H1 (cell line): Measurements from ENCODE around the gene SLCO4A1. TPM values are rescaled to one million over a fixed set of nuclear protein-coding genes. Genes with fewer than 3 reads are reported as not detected.

Experiments
- CTCF ChIA-PET: fragments of 300-600 bp; sonication (Branson Sonifier 250); formaldehyde crosslinking; loops from one replicate; lab custom pipeline; 2021; ENCODE audit not compliant: partially characterized antibody; lab: Charles Lee
- POLR2A ChIA-PET: fragments of 300-600 bp; sonication (Branson Sonifier 250); formaldehyde crosslinking; loops from one replicate; lab custom pipeline; 2021; ENCODE audit warnings: inconsistent platforms; ENCODE audit not compliant: partially characterized antibody; lab: Charles Lee
- DNase-seq, 2 experiments: peaks; one replicate each; pipeline versions ENCODE4 v3.0.0 to v3.0.0-alpha.2; 2010 to 2022; ENCODE audit warnings: low spot score in 2 of 2, low read depth in 1 of 2, mixed read lengths in 1 of 2
- FAIRE-seq: peaks from 2 replicates; lab custom pipeline; 2011; peaks lifted over from hg19 to GRCh38; lab: Jason Lieb, UNC
- H2AFZ ChIP-seq: 2 replicates; pipeline ENCODE4 v1.8.1; 2012; ENCODE audit warnings: low read length, inconsistent platforms
- H2AK5ac ChIP-seq: 2 replicates; pipeline ENCODE4 v1.6.1; 2013; ENCODE audit warnings: low read depth, low read length
- H2BK120ac ChIP-seq: replicated peaks from 2 replicates; pipeline ENCODE3; 2013; ENCODE audit warnings: low read depth, low read length, inconsistent platforms
- H2BK12ac ChIP-seq: 2 replicates; pipeline ENCODE4 v1.6.1; 2013; ENCODE audit warnings: low read depth, low read length
- H2BK15ac ChIP-seq: 2 replicates; pipeline ENCODE4 v1.6.1; 2013; ENCODE audit warnings: low read length
- H2BK20ac ChIP-seq: 2 replicates; pipeline ENCODE4 v1.6.1; 2013; ENCODE audit warnings: low read length
- H2BK5ac ChIP-seq: 2 replicates; pipeline ENCODE4 v1.6.1; 2013; ENCODE audit warnings: low read depth, low read length
- H3K14ac ChIP-seq: 2 replicates; pipeline ENCODE4 v1.6.1; 2013; ENCODE audit warnings: inconsistent platforms; ENCODE audit not compliant: insufficient read length
- H3K18ac ChIP-seq: 2 replicates; pipeline ENCODE4 v1.6.1; 2013; ENCODE audit warnings: low read length; ENCODE audit errors: extremely low read depth
- H3K23ac ChIP-seq: 2 replicates; pipeline ENCODE4 v1.6.1; 2013; ENCODE audit warnings: inconsistent platforms; ENCODE audit not compliant: insufficient read length
- H3K23me2 ChIP-seq: 2 replicates; pipeline ENCODE4 v1.6.1; 2013; ENCODE audit warnings: low read depth, low read length
- H3K27ac ChIP-seq: 2 replicates; pipeline ENCODE4 v1.6.1; 2011; ENCODE audit warnings: low read depth, low read length, inconsistent platforms
- H3K27me3 ChIP-seq, 4 experiments: replicated peaks in 1 of 4; 1 replicate in 1 of 4; 2 replicates in 3 of 4; pipeline versions ENCODE4 v1.6.1 to v1.8.1; 2011 to 2013; ENCODE audit warnings: low read length in 3 of 4, mild to moderate bottlenecking in 3 of 4, inconsistent platforms in 2 of 4, mixed read lengths in 2 of 4, moderate library complexity in 1 of 4; ENCODE audit not compliant: control insufficient read depth in 3 of 4, insufficient read depth in 3 of 4; ENCODE audit errors: extremely low read depth in 1 of 4
- H3K36me3 ChIP-seq, 4 experiments: 2 replicates each; pipeline versions ENCODE4 v1.6.1 to v1.8.1; 2011 to 2013; ENCODE audit warnings: mild to moderate bottlenecking in 4 of 4, low read length in 3 of 4, moderate library complexity in 2 of 4, control low read depth in 1 of 4, inconsistent platforms in 1 of 4; ENCODE audit not compliant: insufficient read depth in 4 of 4, control insufficient read depth in 2 of 4
- H3K4ac ChIP-seq: replicated peaks from 2 replicates; pipeline ENCODE3; 2013; ENCODE audit warnings: low read length, low read depth, mixed read lengths, inconsistent platforms; ENCODE audit not compliant: insufficient read length
- H3K4me1 ChIP-seq, 4 experiments: replicated peaks in 1 of 4; 1 replicate in 1 of 4; 2 replicates in 3 of 4; pipeline versions ENCODE4 v1.6.1 to v1.8.1; 2011 to 2013; ENCODE audit warnings: low read length in 3 of 4, inconsistent platforms in 2 of 4, mixed read lengths in 1 of 4; ENCODE audit not compliant: insufficient read depth in 4 of 4, control insufficient read depth in 3 of 4
- H3K4me2 ChIP-seq, 2 experiments: 2 replicates each; pipeline versions ENCODE4 v1.6.1 to v1.8.1; 2011 to 2013; ENCODE audit warnings: low read depth in 2 of 2, low read length in 2 of 2, control low read depth in 1 of 2, inconsistent platforms in 1 of 2, mild to moderate bottlenecking in 1 of 2; ENCODE audit not compliant: insufficient read depth in 1 of 2
- H3K4me3 ChIP-seq, 4 experiments: fragments of 200-600, 300-600 bp in 1 of 4; sonication (generic), shearing (Covaris generic), sonication (Bioruptor Twin) in 1 of 4; 2 replicates each; pipeline versions ENCODE4 v1.5.1 to v1.8.1; 2011 to 2016; ENCODE audit warnings: low read length in 4 of 4, low read depth in 3 of 4, control low read depth in 2 of 4, inconsistent platforms in 2 of 4, mild to moderate bottlenecking in 2 of 4, mixed read lengths in 1 of 4, moderate library complexity in 1 of 4; ENCODE audit not compliant: insufficient read depth in 2 of 4; ENCODE audit errors: extremely low read depth in 1 of 4
- H3K56ac ChIP-seq: replicated peaks from 2 replicates; pipeline ENCODE3; 2013; ENCODE audit warnings: low read depth, mild to moderate bottlenecking, mixed read lengths, low read length, inconsistent platforms; ENCODE audit not compliant: insufficient read length
- H3K79me1 ChIP-seq: 2 replicates; pipeline ENCODE4 v1.6.1; 2013; ENCODE audit warnings: low read depth, low read length, control low read depth
- H3K79me2 ChIP-seq, 2 experiments: 2 replicates each; pipeline versions ENCODE4 v1.6.1 to v1.8.1; 2012 to 2013; ENCODE audit warnings: low read length in 2 of 2, mild to moderate bottlenecking in 2 of 2, inconsistent platforms in 1 of 2; ENCODE audit not compliant: insufficient read depth in 2 of 2, control insufficient read depth in 1 of 2
- H3K9ac ChIP-seq, 4 experiments: replicated peaks in 1 of 4; 1 replicate in 1 of 4; 2 replicates in 3 of 4; pipeline versions ENCODE4 v1.6.1 to v1.8.1; 2011 to 2013; ENCODE audit warnings: low read depth in 3 of 4, low read length in 3 of 4, control low read depth in 2 of 4, mild to moderate bottlenecking in 2 of 4, moderate library complexity in 2 of 4, inconsistent platforms in 1 of 4; ENCODE audit errors: extremely low read depth in 1 of 4
- H3K9me3 ChIP-seq, 2 experiments: 2 replicates each; pipeline versions ENCODE4 v1.6.1 to v1.8.1; 2012 to 2013; ENCODE audit warnings: mild to moderate bottlenecking in 2 of 2, moderate library complexity in 2 of 2, control low read depth in 1 of 2, inconsistent platforms in 1 of 2, low read depth in 1 of 2, low read length in 1 of 2, mixed read lengths in 1 of 2; ENCODE audit not compliant: insufficient read depth in 2 of 2
- H4K20me1 ChIP-seq, 2 experiments: replicated peaks in 1 of 2; 2 replicates each; pipeline versions ENCODE3 to v1.8.1; 2011 to 2013; ENCODE audit warnings: inconsistent platforms in 2 of 2, low read length in 2 of 2, mild to moderate bottlenecking in 1 of 2; ENCODE audit not compliant: insufficient read depth in 2 of 2, control insufficient read depth in 1 of 2
- H4K5ac ChIP-seq: 2 replicates; pipeline ENCODE4 v1.6.1; 2013; ENCODE audit warnings: low read length, low read depth, mixed read lengths, inconsistent platforms; ENCODE audit not compliant: insufficient read length
- H4K8ac ChIP-seq: 2 replicates; pipeline ENCODE4 v1.8.0; 2013; ENCODE audit warnings: mild to moderate bottlenecking, moderate library complexity, low read length, inconsistent platforms; ENCODE audit not compliant: insufficient read depth; ENCODE audit errors: extremely low read depth
- H4K91ac ChIP-seq: replicated peaks from 2 replicates; pipeline ENCODE3; 2013; ENCODE audit warnings: low read length, mixed read lengths, inconsistent platforms; ENCODE audit not compliant: insufficient read length
- BCL11A ChIP-seq, 2 experiments: IDR thresholded peaks; one replicate each; pipeline ENCODE4 v1.6.1; 2011; ENCODE audit warnings: low read depth in 2 of 2, low read length in 2 of 2, mild to moderate bottlenecking in 2 of 2
- GTF2F1 ChIP-seq: IDR thresholded peaks from 2 replicates; pipeline ENCODE4 v1.6.1; 2012; ENCODE audit warnings: low read depth, low read length, improper control_type of control experiment, borderline replicate concordance
- HDAC6 ChIP-seq: IDR thresholded peaks from one replicate; pipeline ENCODE4 v1.7.1; 2012; ENCODE audit warnings: low read depth, mild to moderate bottlenecking, inconsistent platforms, low read length, moderate library complexity
- KDM1A ChIP-seq: fragments of 200-600, 300-600 bp; sonication (generic); IDR thresholded peaks from 2 replicates; pipeline ENCODE4 v1.7.1; 2016; ENCODE audit warnings: mild to moderate bottlenecking, low read length, borderline replicate concordance
- KDM5A ChIP-seq: fragments of 200-600 bp; IDR thresholded peaks from 2 replicates; pipeline ENCODE4 v1.7.1; 2012; ENCODE audit warnings: mild to moderate bottlenecking, low read length, inconsistent platforms, mixed read lengths
- MAFK ChIP-seq: IDR thresholded peaks from 2 replicates; pipeline ENCODE4 v1.6.1; 2012; ENCODE audit warnings: low read depth, mild to moderate bottlenecking, improper control_type of control experiment, low read length
- PHF8 ChIP-seq: fragments of 200-600 bp; sonication (generic); conservative IDR thresholded peaks from 2 replicates; pipeline ENCODE4 v1.7.1; 2012; ENCODE audit warnings: low read depth, mild to moderate bottlenecking, inconsistent platforms, low read length, moderate library complexity
- RFX5 ChIP-seq: IDR thresholded peaks from 2 replicates; pipeline ENCODE4 v1.6.1; 2011; ENCODE audit warnings: low read depth, low read length, improper control_type of control experiment, borderline replicate concordance
- SIX5 ChIP-seq: IDR thresholded peaks from 2 replicates; pipeline ENCODE4 v1.6.1; 2011; ENCODE audit warnings: mild to moderate bottlenecking, low read depth, low read length
- TAF1 ChIP-seq: IDR thresholded peaks from 2 replicates; pipeline ENCODE4 v1.6.1; 2011; ENCODE audit warnings: mild to moderate bottlenecking, low read depth, low read length
- TEAD4 ChIP-seq: IDR thresholded peaks from 2 replicates; pipeline ENCODE4 v1.6.1; 2012; ENCODE audit warnings: low read depth, low read length, inconsistent platforms, mixed read lengths
- ZNF274 ChIP-seq: IDR thresholded peaks from 2 replicates; pipeline ENCODE4 v1.7.0; 2012; ENCODE audit warnings: low read length, borderline replicate concordance; ENCODE audit errors: extremely low read depth
- WGBS, 2 experiments: shearing (Covaris generic) in 1 of 2; methylation state at CpG; one replicate each; pipeline versions ENCODE4 v1.1.6 to v1.1.7; 2013 to 2015; ENCODE audit warnings: low lambda C conversion rate in 2 of 2, mixed read lengths in 2 of 2, inconsistent platforms in 1 of 2, low coverage in 1 of 2, missing lambda C conversion rate in 1 of 2; ENCODE audit not compliant: insufficient replicate concordance in 2 of 2, insufficient coverage in 1 of 2, insufficient read length in 1 of 2; ENCODE audit errors: extremely low coverage in 1 of 2, missing lambda C conversion rate in 1 of 2; 5-methylcytosine and 5-hydroxymethylcytosine counted together
- polyA plus RNA-seq, 7 experiments: library from polyadenylated mRNA; depleted of rRNA in 3 of 7; stranded (reverse) in 5 of 7; unstranded in 2 of 7; fragments of >200 nt in 5 of 7; fragments of 200-250 nt in 2 of 7; gene quantifications; 1 replicate in 5 of 7; 2 replicates in 1 of 7; 4 replicates in 1 of 7; pipeline versions ENCODE4 v1.2.1 to v1.2.3, GENCODE V29; 2011 to 2013; ENCODE audit warnings: missing spikeins in 2 of 7, mixed read lengths in 2 of 7
- total RNA-seq: library from RNA; stranded (reverse); fragmentation: NEBNext Ultra II Directional; extraction: Animal tissue kit (Norgen Biotek cat#: 25700); gene quantifications from 2 replicates; pipeline ENCODE4 v1.2.1, GENCODE V29; 2021
- TF ChIP-seq, protein P1 (sequence below): IDR thresholded peaks from 2 replicates; pipeline ENCODE4 v1.6.1; 2011; ENCODE audit warnings: low read depth, mild to moderate bottlenecking, low read length; ENCODE audit not compliant: insufficient read depth

Gene SLCO4A1
- total and polyA plus RNA-seq, 2 of the 8 experiments (the other 6 are each of a cell fraction or from before 2014, with no cell fraction given), result 10.5 to 18.5 TPM

DNA sequence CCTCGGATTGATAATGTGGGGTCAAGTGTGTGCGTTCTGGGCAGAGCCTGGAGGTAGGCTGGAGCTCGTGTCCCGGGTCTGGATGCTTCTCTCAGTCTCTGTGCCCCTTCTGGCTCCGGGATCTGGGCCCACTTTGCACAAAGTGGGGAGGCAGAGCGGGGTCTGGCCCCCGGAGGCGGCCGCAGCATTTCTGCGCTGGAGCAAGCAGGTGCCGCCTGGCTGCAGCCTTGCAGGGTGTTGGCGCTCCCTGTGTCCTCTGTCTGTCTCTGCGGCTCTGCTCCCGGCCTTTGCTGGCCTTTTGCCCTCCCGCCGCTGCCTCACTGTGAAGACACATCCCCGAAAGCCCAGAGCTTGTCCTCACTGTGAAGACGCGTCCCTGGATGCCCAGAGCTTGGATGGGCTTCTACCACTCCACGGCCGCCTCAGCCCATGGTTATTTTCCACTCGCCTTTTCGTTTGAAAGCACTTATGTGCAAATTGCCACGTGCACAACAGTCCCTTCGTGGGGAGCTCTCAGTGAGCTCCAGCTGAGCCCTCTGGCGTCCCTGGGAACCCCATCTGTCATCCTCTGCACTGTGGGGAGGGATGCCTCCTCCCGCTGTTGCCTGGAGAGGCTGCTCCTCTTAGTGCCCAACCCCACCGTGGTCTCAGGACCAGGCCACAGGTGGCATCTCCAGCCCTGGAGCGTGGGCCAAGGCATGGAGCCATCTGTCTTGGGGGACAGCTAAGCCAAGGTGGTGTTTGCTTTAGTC, 17.4 kb downstream of the SLCO4A1 start:
- no peaks in the 10 kb centered on the region for H3K79me2 ChIP-seq
- CTCF ChIA-PET, result interaction anchor here (1.1 to 1.7 kb wide), 3 partner anchors 46 to 132 kb away, joined by 3 to 6 read pairs (median 4); no protein-coding TSS in a partner anchor
- no peak for TF ChIP-seq RFX5
- TF ChIP-seq BCL11A (IDR thresholded peaks at IDR 0.05; ENCODE audit: low read depth in 2 of 2, low read length in 2 of 2), result no peak
- no peak for TF ChIP-seq PHF8
- TF ChIP-seq KDM5A, result no peak
- no peak for TF ChIP-seq TAF1
- TF ChIP-seq SIX5, result no peak
- no peak for TF ChIP-seq TEAD4
- TF ChIP-seq HDAC6, result no peak
- no peak for TF ChIP-seq MAFK
- TF ChIP-seq, protein P1, sequence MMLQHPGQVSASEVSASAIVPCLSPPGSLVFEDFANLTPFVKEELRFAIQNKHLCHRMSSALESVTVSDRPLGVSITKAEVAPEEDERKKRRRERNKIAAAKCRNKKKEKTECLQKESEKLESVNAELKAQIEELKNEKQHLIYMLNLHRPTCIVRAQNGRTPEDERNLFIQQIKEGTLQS, result no peak
- no peak for TF ChIP-seq ZNF274
- no peak for TF ChIP-seq KDM1A
- no peak for TF ChIP-seq GTF2F1

More for the DNA sequence above, 17.4 kb downstream of the SLCO4A1 start:
- 93% methylated on average over 29 of the region's 29 CpGs; no CpG with 5 or more reads in 1 of the 2 experiments for WGBS, 2 experiments
- Histone ChIP-seq H4K5ac (no peak overlapping the region), H3K4ac (no peak overlapping the region), H3K4me3 (no peak overlapping the region), H3K4me1 (no peaks in the 10 kb centered on the region; a peak in 1 of 7 replicates), H2BK120ac (no peak overlapping the region), H3K14ac (no peak overlapping the region), H3K27ac (no peak overlapping the region), H2BK15ac (no peak overlapping the region), H3K4me2 (no peak overlapping the region), H3K36me3 (no peaks in the 10 kb centered on the region), H3K9ac (no peak overlapping the region), H4K20me1 (peaks cover 6 to 23% of the 10 kb centered on the region in 2 experiments), H3K79me1 (peaks cover 7% of the 10 kb centered on the region; the same call in 1 of the 2 replicates), H3K23me2 (no peaks in the 10 kb centered on the region), H2AK5ac (no peak overlapping the region), H3K23ac (no peak overlapping the region), H4K91ac (no peak overlapping the region), H2AFZ (no peak overlapping the region), H2BK5ac (no peak overlapping the region), H2BK12ac (no peak overlapping the region), H2BK20ac (no peak overlapping the region), H4K8ac (no peak overlapping the region), H3K18ac (no peak overlapping the region), H3K56ac (no peak overlapping the region), H3K27me3 (no peaks in the 10 kb centered on the region; a peak in 1 of 7 replicates), H3K9me3 (no peaks in the 10 kb centered on the region)
- FAIRE-seq (no peak), DNase-seq (no peak)
- POLR2A ChIA-PET, result no interaction called here
